ENCODE measurements around the gene CAMK2D. TPM values are rescaled to one million over a fixed set of nuclear protein-coding genes. Genes with fewer than 3 reads are reported as not detected.

The CAMK2D gene
- total RNA-seq, 4 donors from 2014 or later = 62.0 to 122 (median 85.1) TPM

- TF ChIP-seq CTCF (IDR thresholded peaks at IDR 0.05; ENCODE audit: low read depth) = no peak
These were observed 84.2 kb downstream of the CAMK2D start for GRCh38 chr4:113677325-113677724.

DNA sequence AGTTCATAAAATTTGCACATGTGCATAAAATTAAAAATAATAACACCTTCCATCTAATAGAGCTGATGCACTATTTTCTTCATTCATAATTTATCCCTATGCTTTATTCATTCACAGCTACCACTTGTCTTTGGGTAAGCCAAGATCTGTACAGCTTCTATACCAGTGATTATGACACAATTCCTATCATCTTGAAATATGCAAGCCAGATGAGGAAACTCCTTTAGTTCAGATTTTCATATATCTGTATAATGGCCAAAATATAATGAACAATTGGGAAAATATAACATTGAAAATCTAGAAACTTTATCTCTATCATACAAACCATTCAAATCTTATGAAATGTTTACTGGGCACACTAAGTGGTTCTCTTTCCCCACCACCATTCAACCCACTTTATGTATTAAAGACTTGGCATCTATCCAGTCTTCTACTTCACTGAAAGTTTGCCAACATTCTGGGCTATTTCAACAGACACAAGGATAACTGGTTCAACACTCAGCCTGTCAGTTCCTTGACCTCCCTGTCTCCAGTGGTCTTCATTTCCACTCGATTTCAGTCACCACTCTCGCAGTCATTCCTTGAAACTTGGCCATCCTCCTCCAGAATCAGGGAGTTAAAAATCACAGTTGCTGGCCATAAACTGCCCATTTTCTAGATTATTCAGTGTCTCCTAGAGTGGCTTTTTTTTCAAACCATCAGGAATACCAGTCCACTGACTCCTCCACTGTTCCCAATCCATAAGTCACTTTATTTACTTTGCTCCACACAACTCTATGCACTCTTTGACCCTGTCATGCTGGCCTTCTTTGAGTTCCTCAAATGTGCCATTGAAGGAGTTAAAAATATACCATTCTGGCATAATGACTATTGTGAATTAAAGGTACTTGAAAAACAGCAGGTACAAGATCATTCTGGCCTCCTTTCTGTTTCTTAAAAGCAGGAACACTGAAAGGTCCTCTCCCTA, 85.5 kb downstream of the CAMK2D start:
- TF ChIP-seq CTCF (IDR thresholded peaks at IDR 0.05; ENCODE audit: low read depth) = no peak

- TF ChIP-seq CTCF (IDR thresholded peaks at IDR 0.05; ENCODE audit: low read depth) = no peak
These were observed 86.8 kb downstream of the CAMK2D start for GRCh38 chr4:113674733-113675132.

- TF ChIP-seq CTCF (IDR thresholded peaks at IDR 0.05; ENCODE audit: low read depth) = no peak
These were observed 87.3 kb downstream of the CAMK2D start for GRCh38 chr4:113674251-113674650.

GRCh38 chr4:113673450-113673849, 88.1 kb downstream of the CAMK2D start:
- TF ChIP-seq CTCF (IDR thresholded peaks at IDR 0.05; ENCODE audit: low read depth) = no peak

- TF ChIP-seq CTCF (IDR thresholded peaks at IDR 0.05; ENCODE audit: low read depth) = no peak
These were observed 95.0 kb downstream of the CAMK2D start for GRCh38 chr4:113666386-113667114.

DNA sequence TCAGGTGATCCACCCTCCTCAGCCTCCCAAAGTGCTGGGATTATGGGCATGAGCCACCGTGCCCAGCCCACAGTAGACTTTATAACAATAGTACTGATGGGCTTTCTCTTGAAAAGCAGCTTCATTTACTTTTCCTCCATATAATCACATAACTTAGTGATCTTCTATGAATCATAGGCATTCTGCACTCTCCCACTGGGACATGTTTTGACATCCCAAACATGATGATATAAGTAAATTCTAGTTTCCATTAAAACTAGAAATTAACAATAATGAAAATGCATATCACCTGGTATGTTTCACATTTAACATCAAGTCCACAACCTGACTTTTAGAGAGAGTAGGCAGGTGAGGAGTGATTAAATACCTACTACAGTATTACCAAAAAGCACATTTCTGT, 96.5 kb downstream of the CAMK2D start:
- TF ChIP-seq CTCF (IDR thresholded peaks at IDR 0.05; ENCODE audit: low read depth) = no peak
